Measurements from ENCODE around the gene STUB1.

GRCh38 chr16:643050-643368 is 37.2 kb upstream of the STUB1 start:
- TF ChIP-seq LEF1 (IDR thresholded peaks at IDR 0.05; ENCODE audit: borderline replicate concordance) = no peak
- TF ChIP-seq, protein P1, sequence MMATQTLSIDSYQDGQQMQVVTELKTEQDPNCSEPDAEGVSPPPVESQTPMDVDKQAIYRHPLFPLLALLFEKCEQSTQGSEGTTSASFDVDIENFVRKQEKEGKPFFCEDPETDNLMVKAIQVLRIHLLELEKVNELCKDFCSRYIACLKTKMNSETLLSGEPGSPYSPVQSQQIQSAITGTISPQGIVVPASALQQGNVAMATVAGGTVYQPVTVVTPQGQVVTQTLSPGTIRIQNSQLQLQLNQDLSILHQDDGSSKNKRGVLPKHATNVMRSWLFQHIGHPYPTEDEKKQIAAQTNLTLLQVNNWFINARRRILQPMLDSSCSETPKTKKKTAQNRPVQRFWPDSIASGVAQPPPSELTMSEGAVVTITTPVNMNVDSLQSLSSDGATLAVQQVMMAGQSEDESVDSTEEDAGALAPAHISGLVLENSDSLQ (IDR thresholded peaks at IDR 0.05) = no peak
- TF ChIP-seq SP1 (IDR thresholded peaks at IDR 0.05) = no peak
- TF ChIP-seq ELF4 (IDR thresholded peaks at IDR 0.05) = no peak
- TF ChIP-seq SUZ12 (IDR thresholded peaks at IDR 0.05) = no peak
- TF ChIP-seq NFRKB (IDR thresholded peaks at IDR 0.05) = no peak
- no peak for TF ChIP-seq BHLHE40 (IDR thresholded peaks at IDR 0.05; ENCODE audit: borderline replicate concordance)
- no peak for TF ChIP-seq FOXM1 (IDR thresholded peaks at IDR 0.05; ENCODE audit: borderline replicate concordance)
- TF ChIP-seq CTBP1 (IDR thresholded peaks at IDR 0.05; ENCODE audit: borderline replicate concordance) = no peak
- TF ChIP-seq FOXA1 (IDR thresholded peaks at IDR 0.05) = no peak
- no peak for TF ChIP-seq ARNT (IDR thresholded peaks at IDR 0.05)
- no peak for TF ChIP-seq ZNF384 (IDR thresholded peaks at IDR 0.05)
- TF ChIP-seq TARDBP (IDR thresholded peaks at IDR 0.05) = no peak
- TF ChIP-seq FOXK2 (IDR thresholded peaks at IDR 0.05) = no peak

Measured in HEK293T (cell line).